ENCODE data around the gene LMTK2. TPM values are rescaled to one million over a fixed set of nuclear protein-coding genes. Genes with fewer than 3 reads are reported as not detected.

LMTK2 gene
- polyA plus RNA-seq, 1 donor = 6.6 TPM

DNA sequence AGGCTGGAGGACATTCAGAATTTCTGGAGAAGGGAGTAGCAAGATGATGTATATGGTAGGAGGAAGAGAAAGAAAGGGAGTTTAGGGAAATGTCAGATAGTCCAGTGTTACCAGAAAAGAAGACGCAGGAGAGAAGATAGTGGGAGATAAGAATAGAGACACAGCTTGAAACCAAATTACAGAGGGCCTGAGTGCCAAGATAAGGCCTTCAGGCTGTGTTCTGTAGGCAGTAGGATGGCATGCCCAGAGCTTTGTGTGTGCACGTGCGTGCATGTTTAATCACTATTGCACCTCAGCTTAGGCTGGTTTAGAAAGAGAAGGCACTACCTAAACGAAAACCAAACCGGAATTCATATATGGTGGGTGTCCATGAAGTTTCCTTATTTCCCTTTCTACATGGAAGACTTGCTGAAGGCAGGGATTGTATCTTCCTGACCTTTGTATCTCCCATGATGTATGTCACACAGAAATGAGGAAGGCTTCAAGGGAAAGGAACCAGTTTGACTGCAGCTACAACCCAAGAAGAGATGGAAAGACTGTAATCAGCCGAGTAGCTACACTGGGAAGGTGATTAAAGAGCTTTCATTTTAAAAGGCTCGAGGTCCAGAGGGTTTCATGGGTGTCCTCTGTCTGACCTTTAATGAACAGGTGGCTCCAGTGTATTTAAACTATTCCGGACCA, 68.7 kb downstream of the LMTK2 start:
- no peak for DNase-seq (ENCODE audit: low read depth)

DNA sequence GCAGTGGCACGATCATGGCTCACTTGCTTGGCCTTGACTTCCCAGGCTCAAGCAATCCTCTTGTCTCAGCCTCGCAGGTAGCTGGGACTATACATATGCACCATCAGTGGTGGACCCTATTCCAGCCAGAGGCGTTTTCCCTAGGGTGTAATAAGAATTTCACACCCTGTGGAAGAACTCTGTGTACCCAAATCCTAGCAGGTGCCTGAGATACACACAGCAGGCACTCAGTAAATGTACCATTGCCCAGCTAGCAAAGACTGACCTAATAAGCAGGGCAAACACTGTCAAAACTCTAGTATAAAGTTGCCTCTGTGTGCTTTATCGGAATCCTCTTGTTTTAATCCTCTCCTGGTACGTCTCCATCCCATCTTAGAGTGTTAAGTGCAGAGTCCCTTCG, 70.9 kb downstream of the LMTK2 start:
- no peak for DNase-seq (ENCODE audit: low read depth)

DNA sequence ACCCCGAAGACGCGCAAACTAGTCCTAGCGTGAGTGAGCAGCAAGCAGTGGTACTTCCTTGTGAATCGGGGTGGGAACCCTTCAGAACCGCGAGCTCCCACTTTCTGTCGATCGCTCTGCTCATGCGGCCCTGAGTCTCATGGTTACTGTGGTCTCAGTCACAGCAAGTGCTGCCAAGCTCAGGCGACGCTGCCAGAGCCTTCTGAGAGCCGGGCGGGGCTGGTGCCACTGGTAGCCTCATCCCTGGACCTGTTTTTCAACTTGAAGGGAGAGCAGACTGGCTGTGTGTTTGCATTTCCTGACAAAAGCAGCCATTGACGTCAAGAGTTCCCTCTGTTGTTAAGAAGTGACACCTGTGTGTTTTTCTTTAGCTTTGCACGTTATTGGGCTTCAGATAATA, 71.7 kb downstream of the LMTK2 start:
- no peak for DNase-seq (ENCODE audit: low read depth)

DNA sequence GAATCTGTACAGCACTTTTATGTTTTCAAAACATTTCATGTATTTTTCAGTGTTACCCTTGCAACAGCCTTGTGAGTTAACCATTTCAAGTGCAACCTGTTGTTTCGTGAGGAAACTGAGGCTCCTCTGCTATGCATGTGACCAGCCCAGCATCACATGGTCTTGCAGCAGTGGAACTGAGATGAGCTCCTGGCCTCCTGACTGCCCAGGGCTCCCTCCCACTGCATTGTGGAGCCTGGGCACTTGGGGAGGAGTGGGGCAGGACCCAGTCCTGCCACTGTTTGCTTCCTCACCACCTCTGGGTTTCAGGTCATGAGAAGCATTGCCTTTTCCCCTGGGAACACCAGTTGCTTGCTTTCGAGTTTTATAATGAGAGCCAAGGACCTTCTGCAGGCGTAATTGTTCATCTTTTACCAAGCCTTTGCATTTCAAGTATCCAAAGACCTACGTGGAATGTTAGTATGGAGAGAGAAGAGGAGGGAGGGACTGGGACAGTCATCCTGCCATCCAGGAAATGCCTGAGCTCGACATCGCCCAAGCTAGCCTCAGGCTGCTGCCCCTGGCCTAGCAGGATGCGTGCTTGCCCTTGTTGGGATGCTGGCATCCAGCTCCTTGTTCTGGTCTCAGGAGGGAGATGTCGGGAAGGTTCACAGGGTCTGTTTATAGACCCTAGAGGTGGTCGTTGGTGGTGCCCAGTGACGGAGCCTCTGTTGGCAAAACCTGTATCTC, 72.3 kb downstream of the LMTK2 start:
- no peak for DNase-seq (ENCODE audit: low read depth)

DNA sequence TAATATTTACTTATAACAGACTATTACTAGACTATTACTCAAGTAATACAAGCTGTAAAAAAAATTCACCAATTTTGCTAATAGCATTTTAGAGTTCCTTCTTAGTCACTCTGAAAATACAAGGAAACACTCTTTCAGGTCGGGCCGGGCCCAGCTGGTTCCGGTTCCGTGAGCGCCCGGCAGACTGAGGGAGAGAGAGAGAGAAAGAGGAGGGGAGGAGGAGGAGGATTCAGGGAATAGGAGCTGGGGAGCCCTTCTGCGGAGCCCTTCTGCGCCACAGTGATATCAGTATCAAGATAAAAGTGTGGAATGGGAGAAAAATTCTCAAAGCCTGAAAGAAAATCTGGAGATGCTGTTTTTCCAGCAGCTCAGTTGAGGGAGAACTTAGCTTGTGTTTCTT, 74.1 kb downstream of the LMTK2 start:
- DNase-seq (ENCODE audit: low read depth) = no peak

DNA sequence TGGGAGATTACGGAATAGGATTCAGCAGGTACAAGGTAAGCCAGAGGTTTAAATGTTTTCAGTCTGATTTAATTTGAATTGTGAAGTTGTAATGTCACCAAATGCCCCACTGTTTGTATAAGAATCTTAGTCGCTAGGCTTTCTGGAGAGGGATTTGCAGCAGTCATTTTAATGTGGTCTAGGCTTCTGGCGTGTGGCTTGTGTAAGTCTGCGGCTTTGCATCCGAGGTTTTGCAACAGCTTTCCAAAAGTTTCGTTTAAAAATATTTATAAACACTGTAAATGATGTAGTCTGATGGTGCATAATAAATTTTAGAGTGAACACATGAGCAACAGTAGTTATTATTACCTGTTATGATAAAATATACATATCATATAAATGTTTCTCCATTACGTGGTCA, 78.4 kb downstream of the LMTK2 start:
- DNase-seq (ENCODE audit: low read depth) = no peak

DNA sequence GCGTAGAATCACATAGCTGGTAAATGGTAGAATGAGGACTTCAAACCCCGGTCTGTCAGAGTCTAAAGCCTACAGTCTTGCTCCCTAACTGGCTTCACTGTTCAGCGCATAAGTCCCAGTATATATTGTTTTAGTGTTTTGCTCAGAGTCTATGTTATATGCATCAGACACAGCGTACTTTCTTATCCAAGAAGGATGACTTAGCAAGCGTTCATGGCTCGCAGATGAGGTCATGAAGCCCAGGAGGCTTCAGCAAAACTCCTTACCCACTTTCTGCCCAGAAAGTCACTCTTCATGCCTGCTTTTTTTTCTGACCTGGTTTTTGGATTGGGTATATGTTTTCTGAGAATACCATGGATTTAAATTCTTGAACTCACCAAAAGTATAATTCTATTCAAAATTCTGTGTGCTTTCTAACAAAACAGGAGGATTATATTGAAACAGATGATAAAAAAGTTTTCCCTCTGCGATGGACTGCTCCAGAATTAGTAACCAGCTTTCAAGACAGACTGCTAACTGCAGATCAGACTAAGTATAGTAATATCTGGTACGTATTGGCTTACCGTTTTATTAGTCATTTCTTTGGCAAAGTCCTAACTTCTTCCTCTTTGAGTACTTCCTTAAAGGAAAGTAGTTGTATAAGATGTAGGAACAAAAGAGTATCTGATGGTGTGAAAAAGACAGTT, 79.9 kb downstream of the LMTK2 start:
- DNase-seq (ENCODE audit: low read depth) = no peak

DNA sequence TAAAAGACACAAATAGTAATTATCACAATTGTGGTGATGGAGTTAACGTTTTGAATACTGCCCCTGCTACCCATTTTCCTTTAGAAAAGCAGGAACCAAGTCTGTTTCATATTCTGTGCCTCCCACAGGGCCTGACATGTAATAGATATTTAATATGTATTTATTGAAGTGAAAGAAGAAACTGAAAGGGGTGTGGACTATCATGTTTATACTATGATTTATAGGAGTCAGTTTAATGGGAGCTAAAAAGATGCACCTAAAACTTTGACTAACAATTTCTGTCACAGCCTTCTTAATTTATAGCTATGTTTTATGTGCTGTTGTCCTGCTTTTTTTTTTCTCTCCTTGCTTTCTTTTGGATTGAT, 80.5 kb downstream of the LMTK2 start:
- DNase-seq (ENCODE audit: low read depth) = no peak

DNA sequence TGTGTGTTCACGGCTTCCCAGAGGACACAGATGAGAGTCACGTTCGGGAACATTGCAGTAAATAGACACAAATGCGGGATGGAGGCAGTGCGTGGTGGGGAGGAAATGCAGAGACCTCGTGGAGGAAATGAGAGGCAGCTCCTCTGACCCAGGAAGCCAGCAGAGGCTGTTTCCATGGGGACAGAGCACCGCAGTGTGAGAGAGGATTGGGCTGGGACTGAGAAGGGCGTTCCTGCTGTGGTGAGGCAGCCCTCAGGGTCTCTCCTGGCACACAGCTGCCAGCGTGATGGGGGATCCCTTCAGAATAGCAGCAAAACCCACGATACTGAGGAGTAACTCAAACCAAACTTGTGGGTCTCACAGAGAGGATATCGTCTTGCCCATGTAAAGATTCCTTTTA, 82.9 kb downstream of the LMTK2 start:
- no peak for DNase-seq (ENCODE audit: low read depth)

DNA sequence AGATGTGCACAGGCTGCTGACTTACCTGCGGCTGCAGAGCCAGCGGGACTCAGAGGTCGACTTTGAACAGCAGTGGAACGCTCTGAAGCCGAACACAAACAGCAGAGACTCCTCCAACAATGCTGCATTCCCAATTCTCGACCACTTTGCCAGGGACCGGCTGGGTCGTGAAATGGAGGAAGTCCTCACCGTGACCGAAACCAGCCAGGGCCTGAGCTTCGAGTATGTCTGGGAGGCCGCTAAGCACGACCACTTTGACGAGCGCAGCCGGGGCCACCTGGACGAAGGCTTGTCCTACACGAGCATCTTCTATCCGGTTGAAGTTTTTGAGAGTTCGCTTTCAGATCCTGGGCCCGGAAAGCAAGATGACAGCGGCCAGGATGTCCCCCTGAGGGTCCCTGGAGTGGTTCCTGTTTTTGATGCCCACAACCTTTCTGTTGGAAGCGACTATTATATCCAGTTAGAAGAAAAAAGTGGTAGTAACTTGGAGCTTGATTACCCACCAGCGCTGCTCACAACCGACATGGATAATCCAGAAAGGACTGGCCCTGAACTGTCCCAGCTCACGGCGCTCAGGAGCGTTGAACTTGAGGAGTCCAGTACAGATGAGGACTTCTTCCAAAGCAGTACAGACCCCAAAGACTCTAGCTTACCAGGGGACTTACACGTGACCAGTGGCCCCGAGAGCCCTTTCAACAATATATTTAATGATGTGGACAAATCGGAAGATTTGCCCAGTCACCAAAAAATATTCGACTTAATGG, 85.2 kb downstream of the LMTK2 start:
- no peak for DNase-seq (ENCODE audit: low read depth)

DNA sequence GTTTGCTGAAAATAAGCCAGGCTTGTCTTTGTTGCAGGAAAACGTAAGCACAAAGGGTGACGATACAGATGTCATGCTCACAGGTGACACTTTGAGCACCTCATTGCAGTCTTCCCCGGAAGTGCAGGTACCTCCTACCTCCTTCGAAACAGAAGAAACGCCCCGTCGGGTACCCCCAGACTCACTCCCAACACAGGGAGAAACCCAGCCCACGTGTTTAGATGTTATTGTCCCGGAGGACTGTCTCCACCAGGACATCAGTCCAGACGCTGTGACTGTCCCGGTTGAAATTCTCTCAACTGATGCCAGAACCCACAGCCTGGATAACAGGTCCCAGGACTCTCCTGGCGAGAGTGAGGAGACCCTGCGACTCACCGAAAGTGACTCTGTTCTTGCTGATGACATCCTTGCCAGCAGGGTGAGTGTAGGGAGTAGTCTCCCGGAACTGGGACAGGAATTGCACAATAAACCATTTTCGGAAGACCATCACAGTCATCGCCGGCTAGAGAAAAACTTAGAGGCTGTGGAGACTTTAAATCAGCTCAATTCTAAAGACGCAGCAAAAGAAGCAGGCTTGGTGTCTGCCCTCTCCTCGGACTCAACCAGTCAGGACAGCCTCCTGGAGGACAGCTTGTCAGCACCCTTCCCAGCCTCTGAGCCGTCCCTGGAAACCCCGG, 86.3 kb downstream of the LMTK2 start:
- DNase-seq (ENCODE audit: low read depth) = no peak

DNA sequence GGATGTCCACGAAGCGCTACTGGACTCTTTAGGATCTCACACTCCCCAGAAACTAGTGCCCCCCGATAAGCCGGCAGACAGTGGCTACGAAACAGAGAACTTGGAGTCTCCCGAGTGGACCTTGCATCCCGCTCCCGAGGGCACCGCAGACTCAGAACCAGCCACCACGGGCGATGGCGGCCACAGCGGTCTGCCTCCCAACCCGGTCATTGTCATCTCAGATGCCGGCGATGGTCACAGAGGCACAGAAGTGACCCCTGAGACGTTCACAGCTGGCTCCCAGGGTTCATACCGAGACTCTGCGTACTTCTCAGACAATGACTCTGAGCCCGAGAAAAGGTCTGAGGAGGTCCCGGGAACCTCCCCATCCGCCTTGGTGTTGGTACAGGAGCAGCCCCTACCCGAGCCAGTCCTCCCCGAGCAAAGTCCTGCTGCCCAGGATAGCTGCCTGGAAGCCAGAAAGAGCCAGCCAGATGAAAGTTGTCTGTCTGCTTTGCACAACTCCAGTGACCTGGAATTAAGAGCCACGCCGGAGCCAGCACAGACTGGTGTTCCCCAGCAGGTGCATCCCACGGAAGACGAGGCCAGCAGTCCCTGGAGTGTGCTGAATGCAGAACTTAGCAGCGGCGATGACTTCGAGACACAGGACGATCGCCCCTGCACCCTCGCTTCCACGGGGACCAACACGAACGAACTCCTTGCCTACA, 87.0 kb downstream of the LMTK2 start:
- DNase-seq (ENCODE audit: low read depth) = no peak

DNA sequence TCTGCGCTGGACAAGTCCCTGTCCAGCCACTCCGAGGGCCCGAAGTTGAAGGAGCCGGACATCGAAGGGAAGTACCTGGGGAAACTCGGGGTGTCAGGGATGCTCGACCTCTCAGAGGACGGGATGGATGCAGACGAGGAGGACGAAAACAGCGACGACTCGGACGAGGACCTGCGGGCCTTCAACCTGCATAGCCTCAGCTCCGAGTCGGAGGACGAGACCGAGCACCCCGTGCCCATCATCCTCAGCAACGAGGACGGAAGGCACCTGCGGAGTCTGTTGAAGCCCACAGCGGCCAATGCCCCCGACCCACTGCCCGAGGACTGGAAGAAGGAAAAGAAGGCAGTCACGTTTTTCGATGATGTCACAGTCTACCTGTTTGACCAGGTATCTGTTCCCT, 87.5 kb downstream of the LMTK2 start:
- DNase-seq (ENCODE audit: low read depth) = no peak

DNA sequence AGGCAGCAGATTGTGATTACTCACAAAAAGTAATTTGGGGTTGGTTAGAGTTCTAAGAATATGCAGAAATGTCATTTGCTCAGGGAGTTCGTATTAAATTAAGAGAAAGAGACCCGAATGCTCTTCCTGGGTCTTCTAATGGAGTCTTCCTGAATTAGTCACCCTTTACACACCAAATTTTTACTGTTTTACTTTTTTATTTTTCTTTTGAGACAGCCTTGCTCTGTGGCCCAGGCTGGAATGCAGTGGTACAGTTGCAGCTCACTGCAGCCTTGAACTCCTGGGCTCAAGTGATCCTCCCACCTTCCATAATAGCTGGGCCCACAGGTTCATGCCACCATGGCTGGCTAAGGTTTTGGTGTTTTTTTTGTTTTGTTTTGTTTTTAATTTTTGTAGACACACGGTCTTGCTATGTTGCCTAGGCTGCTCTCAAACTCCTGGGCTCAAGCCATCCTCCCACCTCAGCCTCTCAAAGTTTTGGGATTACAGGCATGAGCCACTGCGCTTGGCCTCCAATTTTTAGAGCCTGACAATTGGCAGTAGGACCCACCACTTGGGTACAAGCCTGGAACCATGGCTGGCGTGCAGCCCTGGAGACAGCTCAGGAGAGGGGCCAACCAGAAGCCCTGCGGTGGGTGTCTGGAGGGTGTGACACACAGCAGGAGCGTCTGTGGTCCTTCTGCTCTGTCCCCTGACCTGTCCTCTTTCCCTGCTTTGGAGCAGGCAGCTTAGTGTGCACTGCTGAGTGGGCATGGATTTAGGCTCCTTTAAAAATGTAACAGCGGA, 88.2 kb downstream of the LMTK2 start:
- no peak for DNase-seq (ENCODE audit: low read depth)

DNA sequence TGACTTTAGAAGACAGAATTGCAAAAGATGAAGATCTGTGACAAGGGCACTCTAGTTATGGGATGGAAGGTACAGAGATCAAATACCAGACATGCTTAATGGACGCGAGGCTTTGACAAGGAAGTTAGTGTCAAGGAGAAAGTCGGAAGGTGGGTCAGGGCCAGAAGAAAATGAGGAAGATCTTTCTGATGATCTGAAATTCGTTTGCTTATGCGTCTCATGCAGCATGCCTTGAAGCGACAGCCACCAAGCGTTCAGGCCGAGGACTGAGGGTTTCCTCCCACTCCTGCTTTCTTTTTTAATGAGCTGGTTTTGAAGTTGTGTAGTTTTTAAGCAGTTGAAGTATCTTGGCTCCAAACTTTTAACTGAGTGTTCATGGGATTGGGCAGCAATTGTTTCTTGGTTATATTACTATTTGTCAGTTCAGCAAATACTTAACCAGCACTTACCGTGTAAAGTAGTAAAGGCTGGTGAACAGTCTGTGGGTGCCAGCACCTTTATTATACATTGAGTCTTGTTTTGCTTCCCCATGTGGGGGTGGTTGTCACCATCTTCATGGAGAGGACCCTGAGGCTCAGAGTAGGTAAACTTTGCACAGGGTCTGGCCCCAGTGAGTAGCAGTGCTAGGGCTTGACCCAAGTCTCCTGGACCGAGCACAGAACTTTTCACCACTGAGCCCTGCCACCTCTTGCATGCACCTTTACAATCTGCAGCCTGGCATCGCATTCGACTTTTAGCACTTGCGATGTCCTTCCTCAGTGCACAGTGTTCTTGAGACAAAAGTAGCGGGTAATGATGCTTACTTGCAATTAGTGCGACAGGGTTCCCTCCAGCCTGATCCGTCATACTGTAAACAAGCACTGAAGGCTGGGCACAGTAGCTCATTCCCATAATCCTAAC, 90.3 kb downstream of the LMTK2 start:
- no peak for DNase-seq (ENCODE audit: low read depth)

DNA sequence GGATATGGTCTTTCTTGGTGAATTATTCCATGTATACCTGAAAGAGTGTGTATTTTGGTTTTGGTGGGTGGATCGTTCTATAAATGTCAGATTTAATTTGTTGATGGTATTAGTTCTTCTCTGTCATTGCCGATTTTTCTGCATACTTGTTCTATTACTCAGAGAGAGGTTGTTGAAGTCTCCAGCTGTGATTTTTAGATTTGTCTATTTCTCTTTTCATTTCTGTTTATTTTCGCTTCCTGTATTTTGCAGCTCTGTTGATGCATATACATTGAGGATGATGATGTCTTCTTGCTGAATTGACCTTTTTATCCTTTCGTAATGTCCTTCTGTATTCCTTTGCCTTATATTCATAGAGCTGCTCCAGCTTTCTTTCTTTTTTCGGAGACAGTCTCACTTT, 92.5 kb downstream of the LMTK2 start:
- DNase-seq (ENCODE audit: low read depth) = no peak

DNA sequence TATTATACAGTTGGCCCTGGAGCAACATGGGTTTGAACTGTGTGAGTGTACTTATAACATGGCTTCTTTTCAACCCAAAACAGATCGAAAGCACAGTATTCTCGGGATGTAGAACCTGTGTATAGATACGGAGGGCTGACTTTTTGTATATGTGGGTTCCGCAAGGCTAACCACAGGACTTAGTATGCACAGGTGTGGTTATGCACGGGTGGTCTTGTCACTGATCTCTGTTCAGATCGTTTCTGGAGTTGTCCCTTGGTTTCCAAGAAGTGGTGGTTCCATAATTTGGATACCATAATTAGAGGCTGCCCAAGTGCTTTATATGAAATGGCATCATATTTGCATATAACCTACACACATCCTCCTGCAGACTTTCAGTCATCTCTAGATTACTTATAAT, 93.7 kb downstream of the LMTK2 start:
- no peak for DNase-seq (ENCODE audit: low read depth)

DNA sequence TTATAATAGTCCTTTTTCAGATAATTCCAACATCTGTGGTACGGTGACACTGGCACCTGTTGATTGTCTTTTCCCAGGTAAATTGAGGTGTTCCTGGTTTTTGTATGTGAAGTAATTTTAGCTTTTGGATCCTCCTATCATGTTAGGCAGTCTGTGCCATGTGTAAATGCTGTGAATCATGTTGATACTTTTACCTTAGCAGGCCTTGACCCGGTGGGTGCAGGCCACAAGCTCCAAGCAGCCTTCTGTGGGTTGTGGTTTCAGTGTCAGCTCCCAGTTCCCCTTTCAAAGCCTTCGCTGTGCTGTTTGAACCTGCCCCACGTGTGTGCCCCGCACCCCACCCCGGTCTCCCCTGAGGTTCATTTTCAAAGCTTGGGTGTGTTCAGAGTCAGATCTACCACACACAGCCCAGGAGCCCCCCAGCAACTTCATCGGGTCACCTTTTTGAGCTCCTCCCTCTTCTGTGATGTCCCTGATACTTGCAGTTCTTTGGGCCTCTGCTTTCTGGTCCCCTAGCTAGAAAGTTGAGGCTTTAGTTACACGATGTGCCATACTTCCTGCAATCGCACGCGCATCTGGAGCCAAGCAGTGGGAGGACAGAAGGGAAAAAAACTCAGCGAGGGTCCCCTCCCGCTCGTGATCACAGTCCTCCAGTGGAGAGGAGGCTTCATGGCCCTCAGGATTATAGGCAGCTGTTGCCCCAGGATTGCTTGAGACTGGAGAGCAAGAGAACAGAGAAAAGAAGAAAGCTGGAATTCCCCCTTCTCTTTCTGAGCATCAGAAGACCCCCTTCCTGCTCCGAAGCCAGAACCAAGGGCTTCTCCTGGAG, 95.9 kb downstream of the LMTK2 start:
- DNase-seq (ENCODE audit: low read depth) = no peak
